Measurements from ENCODE around the gene DPF1. TPM values are rescaled to one million over a fixed set of nuclear protein-coding genes. Genes with fewer than 3 reads are reported as not detected.

DPF1 gene
- total RNA-seq, 1 donor from 2014 or later: 12.6 TPM

GRCh38 chr19:38219221-38219620 lies 4.8 kb downstream of the DPF1 start:
- Mint-ChIP-seq H3K27ac (no peak overlapping the region), H3K9me3 (no peaks in the 10 kb centered on the region), H3K4me3 (no peak overlapping the region), H3K27me3 (peaks cover 14% of the 10 kb centered on the region), H3K4me1 (ENCODE audit: unreplicated experiment) (peaks cover 12% of the 10 kb centered on the region), H3K36me3 (peaks cover 6% of the 10 kb centered on the region)
- TF ChIP-seq, protein P1, sequence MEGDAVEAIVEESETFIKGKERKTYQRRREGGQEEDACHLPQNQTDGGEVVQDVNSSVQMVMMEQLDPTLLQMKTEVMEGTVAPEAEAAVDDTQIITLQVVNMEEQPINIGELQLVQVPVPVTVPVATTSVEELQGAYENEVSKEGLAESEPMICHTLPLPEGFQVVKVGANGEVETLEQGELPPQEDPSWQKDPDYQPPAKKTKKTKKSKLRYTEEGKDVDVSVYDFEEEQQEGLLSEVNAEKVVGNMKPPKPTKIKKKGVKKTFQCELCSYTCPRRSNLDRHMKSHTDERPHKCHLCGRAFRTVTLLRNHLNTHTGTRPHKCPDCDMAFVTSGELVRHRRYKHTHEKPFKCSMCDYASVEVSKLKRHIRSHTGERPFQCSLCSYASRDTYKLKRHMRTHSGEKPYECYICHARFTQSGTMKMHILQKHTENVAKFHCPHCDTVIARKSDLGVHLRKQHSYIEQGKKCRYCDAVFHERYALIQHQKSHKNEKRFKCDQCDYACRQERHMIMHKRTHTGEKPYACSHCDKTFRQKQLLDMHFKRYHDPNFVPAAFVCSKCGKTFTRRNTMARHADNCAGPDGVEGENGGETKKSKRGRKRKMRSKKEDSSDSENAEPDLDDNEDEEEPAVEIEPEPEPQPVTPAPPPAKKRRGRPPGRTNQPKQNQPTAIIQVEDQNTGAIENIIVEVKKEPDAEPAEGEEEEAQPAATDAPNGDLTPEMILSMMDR (conservative IDR thresholded peaks at IDR 0.05): no peak
- DNase-seq (ENCODE audit: extremely low spot score, unreplicated experiment): no peak

DNA sequence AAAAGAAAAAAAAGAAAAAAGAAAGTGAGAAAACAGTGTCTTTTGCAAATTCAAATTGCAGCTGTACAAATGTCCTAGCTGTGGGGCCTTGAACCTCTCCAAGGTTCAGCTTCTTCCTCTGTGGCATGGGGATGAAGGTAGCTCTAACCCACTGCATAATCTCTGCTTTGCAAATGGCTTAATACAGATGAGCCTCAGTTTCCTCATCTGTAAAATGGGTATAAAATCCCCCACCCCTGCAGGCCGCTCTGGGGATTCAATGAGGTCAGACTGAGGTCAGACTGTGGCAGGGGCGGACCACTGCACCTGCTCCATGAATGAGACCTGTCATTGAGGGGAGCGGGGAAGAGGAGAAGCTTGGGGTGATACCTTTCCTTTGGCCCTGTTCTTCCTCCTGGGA lies 5.8 kb downstream of the DPF1 start:
- Mint-ChIP-seq H3K27me3 (peaks cover 9% of the 10 kb centered on the region), H3K36me3 (peaks cover 11% of the 10 kb centered on the region), H3K4me1 (ENCODE audit: unreplicated experiment) (peaks cover 11% of the 10 kb centered on the region), H3K4me3 (no peak overlapping the region), H3K27ac (no peak overlapping the region), H3K9me3 (no peaks in the 10 kb centered on the region)
- TF ChIP-seq, protein P1 (conservative IDR thresholded peaks at IDR 0.05): no peak
- no peak for DNase-seq (ENCODE audit: extremely low spot score, unreplicated experiment)

DNA sequence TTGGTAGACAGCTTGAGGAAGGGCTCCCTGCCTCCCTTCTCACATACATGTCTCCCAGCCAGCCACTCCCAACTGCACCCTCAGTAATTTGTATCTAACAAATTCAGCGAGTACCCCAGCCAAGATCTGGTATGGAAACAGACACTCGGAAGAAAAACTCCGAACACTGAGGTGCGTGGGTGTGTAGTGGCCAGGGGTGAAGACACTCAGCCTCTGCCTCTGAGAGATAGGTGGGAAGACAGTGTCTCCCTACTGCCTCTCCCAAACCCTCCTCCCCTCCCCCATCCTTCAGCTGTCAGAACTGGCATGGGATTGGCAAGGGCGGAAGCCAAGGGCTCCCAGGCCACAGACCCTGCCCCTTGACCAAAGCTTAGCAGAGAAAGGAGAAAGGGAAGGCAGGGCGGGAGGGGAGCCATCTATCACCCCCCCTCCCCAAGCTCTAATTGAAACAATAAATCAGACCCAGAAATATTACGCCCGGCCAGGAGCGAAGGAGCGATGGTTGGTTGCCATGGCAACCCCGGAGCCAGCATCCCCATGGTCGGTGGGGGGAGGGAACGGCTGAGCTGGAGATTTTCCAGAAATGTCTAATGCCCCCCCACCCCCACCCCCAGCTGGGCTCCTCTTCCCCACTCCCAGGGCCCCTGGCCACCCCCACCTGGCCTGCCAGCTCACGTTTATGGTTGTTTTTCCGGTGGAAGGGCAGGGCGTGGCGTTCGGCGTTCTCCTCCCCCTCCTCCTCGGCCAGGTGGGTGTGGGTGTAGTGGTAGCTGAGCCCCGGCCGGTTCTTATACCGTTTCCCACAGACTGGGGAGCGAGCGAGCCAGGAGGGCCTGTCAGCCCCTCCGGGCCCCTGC lies 7.0 kb downstream of the DPF1 start:
- H3K27ac Mint-ChIP-seq: no peak overlapping the region
- peaks cover 4% of the 10 kb centered on the region for H3K27me3 Mint-ChIP-seq
- no peak overlapping the region for H3K4me3 Mint-ChIP-seq
- TF ChIP-seq, protein P1 (conservative IDR thresholded peaks at IDR 0.05): no peak
- H3K9me3 Mint-ChIP-seq: no peaks in the 10 kb centered on the region
- DNase-seq (ENCODE audit: extremely low spot score, unreplicated experiment): no peak
- H3K36me3 Mint-ChIP-seq: peaks cover 11% of the 10 kb centered on the region
- peaks cover 7% of the 10 kb centered on the region for H3K4me1 Mint-ChIP-seq (ENCODE audit: unreplicated experiment)

DNA sequence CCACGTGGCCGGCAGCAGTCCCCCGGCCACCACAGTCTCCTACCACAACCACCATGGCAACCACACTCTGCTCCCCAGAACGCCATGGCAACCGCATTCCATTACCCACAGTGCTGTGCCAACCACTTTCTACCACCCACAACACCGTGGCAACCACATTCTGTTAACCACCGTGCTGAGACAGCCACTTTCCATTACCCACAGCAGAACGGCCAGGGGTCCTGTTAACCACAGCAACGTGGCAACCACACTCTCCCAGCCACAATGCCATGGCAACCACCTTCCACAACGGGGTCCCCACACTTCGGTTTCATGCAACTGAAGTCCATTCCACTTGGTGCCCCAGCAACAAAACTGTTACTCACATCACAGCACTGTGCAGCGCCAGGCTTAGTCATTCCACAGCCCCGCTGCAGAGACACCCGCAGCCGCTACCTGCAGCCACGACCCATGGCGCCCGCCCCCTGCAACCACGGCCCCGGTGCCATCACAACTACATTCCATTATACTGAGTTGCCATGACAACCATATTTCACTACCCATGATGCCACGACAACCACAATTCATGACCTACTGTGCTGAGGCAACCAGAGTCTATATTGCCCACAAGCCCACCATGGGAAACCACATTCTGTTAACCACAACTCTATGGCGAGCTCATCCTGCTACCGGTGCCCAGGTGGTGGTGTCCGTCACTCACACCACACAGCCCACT lies 10.0 kb downstream of the DPF1 start:
- H3K36me3 Mint-ChIP-seq: peaks cover 6% of the 10 kb centered on the region
- H3K27ac Mint-ChIP-seq: peak overlapping the region; percentile 41
- H3K9me3 Mint-ChIP-seq: no peaks in the 10 kb centered on the region
- H3K4me3 Mint-ChIP-seq: no peak overlapping the region
- peaks cover 18% of the 10 kb centered on the region for H3K4me1 Mint-ChIP-seq (ENCODE audit: unreplicated experiment)
- no peak for DNase-seq (ENCODE audit: extremely low spot score, unreplicated experiment)
- H3K27me3 Mint-ChIP-seq: peaks cover 13% of the 10 kb centered on the region
- TF ChIP-seq, protein P1 (conservative IDR thresholded peaks at IDR 0.05): no peak

GRCh38 chr19:38213469-38213868 lies 10.6 kb downstream of the DPF1 start:
- peaks cover 18% of the 10 kb centered on the region for H3K4me1 Mint-ChIP-seq (ENCODE audit: unreplicated experiment)
- no peak overlapping the region for H3K4me3 Mint-ChIP-seq
- no peak for DNase-seq (ENCODE audit: extremely low spot score, unreplicated experiment)
- TF ChIP-seq, protein P1 (conservative IDR thresholded peaks at IDR 0.05): no peak
- H3K27ac Mint-ChIP-seq: no peak overlapping the region
- no peaks in the 10 kb centered on the region for H3K9me3 Mint-ChIP-seq
- peaks cover 6% of the 10 kb centered on the region for H3K36me3 Mint-ChIP-seq
- H3K27me3 Mint-ChIP-seq: peaks cover 14% of the 10 kb centered on the region

Data from type B pancreatic cell (in vitro differentiated cells).